ENCODE data around the gene AJAP1.

GRCh38 chr1:4657244-4657789, 2.9 kb downstream of the AJAP1 start:
- TF ChIP-seq EZH2phosphoT487 (IDR thresholded peaks at IDR 0.05; ENCODE audit: low read length) (no peak), EZH2 (optimal IDR thresholded peaks at IDR 0.05; ENCODE audit: low read depth, low read length) (no peak)
- TF ChIP-seq, protein P1, sequence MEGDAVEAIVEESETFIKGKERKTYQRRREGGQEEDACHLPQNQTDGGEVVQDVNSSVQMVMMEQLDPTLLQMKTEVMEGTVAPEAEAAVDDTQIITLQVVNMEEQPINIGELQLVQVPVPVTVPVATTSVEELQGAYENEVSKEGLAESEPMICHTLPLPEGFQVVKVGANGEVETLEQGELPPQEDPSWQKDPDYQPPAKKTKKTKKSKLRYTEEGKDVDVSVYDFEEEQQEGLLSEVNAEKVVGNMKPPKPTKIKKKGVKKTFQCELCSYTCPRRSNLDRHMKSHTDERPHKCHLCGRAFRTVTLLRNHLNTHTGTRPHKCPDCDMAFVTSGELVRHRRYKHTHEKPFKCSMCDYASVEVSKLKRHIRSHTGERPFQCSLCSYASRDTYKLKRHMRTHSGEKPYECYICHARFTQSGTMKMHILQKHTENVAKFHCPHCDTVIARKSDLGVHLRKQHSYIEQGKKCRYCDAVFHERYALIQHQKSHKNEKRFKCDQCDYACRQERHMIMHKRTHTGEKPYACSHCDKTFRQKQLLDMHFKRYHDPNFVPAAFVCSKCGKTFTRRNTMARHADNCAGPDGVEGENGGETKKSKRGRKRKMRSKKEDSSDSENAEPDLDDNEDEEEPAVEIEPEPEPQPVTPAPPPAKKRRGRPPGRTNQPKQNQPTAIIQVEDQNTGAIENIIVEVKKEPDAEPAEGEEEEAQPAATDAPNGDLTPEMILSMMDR (IDR thresholded peaks at IDR 0.05; ENCODE audit: low read length) = no peak

Measured in MM.1S (cell line).